OCI-LY3 (cell line): ENCODE results near the gene ALKBH2.

Experiments
- CTCF ChIP-seq: fragments of 200-600, 300-600 bp; sonication (generic); IDR thresholded peaks from 2 replicates; pipeline ENCODE4 v1.5.1; 2014; ENCODE audit warnings: antibody characterized with exemption, low read length, low read depth
- EZH2phosphoT487 ChIP-seq: fragments of 200-600 bp; shearing (Covaris generic); IDR thresholded peaks from 2 replicates; pipeline ENCODE4 v1.6.1; 2018; ENCODE audit warnings: antibody characterized with exemption, mixed run types, low read depth

DNA sequence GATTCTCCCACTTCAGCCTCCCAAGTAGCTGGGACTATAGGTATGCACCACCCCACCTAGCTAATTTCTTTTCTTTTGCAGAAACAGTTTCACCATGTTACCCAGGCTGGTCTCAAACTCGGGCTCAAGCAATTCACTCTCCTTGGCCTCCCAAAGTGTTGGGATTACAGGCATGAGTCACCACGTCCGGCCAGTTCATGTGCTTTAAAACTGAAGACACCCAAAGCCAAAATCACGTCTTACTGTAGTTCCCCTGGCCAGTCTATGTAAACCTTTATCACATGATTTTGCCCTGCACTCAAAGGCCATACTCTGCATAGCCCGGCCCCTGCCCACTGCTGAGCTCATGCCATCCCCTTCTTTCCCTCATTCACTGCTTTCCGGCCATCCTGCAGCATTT lies 4.5 kb downstream of the ALKBH2 start:
- TF ChIP-seq CTCF (no peak), EZH2phosphoT487 (no peak)
